Fibroblast of upper back skin (primary cell): ENCODE data around the gene WNT9A.
"Not testable (repeated sequence)": the region's sequence is repeated elsewhere in the genome, so short reads cannot be mapped to it uniquely, and the experiment has no call there.

ENCODE experiments used
- DNase-seq: peaks from one replicate; pipeline ENCODE4 v3.0.0-alpha.2; 2013

The WNT9A gene

GRCh38 chr1:227883641-227884301 is 64.0 kb downstream of the WNT9A start:
- DNase-seq: no peak

- DNase-seq: no peak
These were observed 64.6 kb downstream of the WNT9A start for GRCh38 chr1:227883073-227883520.

DNA sequence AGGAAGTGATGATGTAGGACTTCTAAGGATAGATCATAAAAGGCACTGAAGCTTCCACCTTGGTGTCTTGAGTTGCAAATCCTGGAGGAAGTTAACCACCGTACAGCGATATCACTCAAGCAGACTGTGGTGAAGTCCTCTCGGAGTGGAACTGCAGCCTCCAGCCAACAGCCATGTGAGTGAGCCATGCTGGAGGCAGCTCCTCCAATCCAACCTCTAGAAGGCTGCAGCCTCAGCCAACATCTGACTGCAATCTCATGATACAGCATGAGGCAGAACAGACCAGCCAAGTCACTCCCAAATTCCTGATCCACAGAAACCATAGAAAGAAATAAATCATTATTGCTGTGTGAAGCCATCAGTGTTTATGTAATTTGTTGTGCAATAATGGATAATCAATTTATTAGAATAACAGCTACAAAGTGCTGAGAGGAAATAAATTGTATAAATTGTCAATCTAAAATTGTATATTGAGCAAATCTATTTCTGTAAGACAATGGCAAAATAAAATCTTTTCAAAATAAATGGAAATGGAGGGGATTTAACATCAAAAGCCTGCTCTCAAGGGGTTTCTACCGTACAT is 67.3 kb downstream of the WNT9A start:
- no peak for DNase-seq

DNA sequence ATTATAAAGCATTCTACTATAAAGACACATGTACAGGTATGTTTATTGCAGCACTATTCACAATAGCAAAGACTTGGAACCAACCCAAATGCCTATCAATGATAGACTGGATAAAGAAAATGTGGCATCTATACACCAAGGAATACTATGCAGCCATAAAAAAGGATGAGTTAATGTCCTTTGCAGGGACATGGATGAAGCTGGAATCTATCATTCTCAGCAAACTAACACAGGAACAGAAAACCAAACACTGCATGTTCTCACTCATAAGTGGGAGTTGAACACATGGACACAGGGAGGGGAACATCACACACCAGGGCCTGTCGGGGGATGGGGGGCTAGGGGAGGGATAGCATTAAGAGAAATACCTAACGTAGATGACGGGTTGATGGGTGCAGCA is 69.9 kb downstream of the WNT9A start:
- DNase-seq: not testable (repeated sequence)

DNA sequence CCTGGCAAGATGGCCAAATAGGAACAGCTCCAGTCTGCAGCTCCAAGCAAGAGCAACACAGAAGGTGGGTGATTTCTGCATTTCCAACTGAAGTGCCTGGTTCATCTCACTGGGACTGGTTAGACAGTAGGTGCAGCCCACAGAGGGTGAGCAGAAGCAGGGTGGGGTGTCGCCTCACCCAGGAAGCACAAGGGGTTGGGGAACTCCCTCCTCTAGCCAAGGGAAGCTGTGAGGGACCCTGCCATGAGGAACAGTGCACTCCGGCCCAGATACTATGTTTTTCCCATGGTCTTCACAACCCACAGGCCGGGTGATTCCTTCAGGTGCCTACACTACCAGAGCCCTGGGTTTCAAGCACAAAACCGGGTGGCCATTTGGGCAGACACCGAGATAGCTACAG is 75.8 kb downstream of the WNT9A start:
- DNase-seq: not testable (repeated sequence)

DNA sequence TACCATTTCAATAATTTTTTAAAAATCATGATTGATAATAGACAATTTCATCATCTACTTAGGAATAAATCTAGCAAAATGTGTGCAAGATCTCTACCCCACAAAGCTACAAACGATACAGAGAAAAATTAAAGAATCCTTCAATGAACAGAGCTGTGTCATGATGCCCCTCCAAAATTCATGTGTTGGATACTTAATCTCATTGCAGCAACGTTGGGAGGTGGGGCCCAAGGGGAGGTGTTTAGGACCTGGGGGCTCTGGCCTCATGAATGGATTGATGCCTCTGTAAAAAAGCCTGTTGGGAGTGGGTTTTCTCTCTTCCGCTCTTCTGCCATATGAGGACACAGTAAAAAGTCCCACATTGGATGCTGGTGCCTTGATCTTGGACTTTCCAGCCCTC is 77.4 kb downstream of the WNT9A start:
- DNase-seq: no peak

DNA sequence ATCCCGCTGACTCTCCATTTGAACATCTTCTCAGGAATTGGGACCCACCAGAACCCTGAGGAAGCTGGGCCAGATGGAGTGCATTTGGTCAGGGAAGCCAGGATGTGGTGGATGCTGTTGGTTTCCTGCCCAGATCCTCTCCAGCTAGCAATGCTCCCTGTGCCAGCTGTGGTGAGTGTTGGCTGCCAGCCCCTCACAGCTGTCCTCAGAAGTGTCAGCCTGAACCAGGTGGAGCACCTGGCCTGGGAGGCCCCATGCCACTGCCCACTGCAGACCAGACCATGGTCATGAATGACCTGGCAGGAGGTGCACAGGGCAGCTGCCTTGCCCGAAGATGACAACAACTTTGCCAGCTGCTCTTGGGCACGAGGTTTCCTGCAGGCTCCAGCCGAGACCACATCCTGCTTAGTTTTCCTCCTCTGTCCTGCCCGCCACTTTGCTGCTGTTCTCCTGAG is 77.9 kb downstream of the WNT9A start:
- peak; percentile 74 for DNase-seq

DNA sequence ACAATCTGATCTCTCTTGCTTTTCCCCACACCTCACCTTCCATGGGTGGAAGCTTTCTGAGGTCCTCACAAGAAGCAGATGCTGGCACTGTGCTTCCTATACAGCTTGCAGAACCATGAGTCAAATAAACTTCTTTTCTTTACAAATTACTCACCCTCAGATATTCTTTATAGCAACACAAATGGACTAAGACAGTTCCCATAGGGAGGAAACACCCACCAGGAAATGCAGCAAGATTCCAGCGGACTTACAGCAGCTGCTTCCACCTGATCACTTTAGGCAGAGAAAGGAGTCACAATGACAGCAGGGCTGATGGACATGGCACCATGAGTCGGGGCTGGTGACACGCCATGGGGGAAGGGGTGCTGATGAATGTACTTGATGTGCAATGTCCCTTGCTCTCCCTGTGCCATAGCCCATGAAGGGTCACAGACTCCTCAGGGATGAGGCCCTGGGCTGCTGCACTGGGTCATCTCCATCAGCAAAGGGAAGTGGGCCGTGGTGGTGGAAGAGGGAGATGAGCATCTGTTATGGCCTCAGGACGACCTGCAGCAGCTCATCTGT is 78.4 kb downstream of the WNT9A start:
- peak; percentile 16 for DNase-seq
